NCI-H2227 treated with DMSO at 0.1 percent for 48 hours (cell line): Measurements from ENCODE around the gene ABCC11.

Source experiments
- DNase-seq: peaks from one replicate; lab custom pipeline; 2025; lab: John Stamatoyannopoulos, UW

Gene ABCC11

GRCh38 chr16:48247311-48247710 lies at the start of gene ABCC11:
ABCC11 (minus strand) TSS chr16:48247539; CDS start chr16:48231921, 15,618 bp downstream.
- no peak for DNase-seq

DNA sequence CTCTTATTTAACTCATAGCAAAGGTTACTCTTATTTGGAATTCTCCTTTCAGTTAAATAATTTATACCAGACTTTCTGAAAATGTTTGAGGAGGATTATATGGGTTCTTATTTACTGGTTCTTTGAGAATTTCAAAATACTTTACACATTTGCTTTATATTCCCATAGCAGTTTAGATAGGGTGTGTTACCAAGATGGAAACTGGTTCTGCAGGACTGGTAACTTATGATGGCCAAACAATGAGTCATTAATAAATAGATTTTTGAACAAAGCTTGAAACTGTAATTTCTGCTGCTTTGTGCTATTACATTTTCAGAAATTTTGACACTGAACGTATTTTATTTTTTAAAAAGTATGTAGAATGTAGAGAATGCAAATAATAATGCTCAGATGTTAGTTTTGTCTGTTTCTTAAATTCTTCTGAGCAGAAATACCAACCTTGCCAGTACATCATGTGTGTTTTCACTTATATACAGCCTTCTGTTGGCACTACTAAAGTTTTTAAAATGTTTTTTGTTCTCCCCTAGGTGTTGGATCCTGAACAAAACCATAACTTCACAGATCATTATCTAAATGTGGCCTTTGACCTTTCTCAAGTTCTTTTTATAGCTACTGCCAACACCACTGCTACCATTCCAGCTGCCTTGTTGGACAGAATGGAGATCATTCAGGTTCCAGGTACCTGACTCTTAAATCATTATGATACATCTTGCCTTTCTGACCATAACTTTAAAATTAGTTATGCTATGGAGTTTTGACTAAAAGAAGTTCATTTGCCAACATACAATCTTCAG lies 48.3 kb upstream of the ABCC11 start:
- no peak for DNase-seq

DNA sequence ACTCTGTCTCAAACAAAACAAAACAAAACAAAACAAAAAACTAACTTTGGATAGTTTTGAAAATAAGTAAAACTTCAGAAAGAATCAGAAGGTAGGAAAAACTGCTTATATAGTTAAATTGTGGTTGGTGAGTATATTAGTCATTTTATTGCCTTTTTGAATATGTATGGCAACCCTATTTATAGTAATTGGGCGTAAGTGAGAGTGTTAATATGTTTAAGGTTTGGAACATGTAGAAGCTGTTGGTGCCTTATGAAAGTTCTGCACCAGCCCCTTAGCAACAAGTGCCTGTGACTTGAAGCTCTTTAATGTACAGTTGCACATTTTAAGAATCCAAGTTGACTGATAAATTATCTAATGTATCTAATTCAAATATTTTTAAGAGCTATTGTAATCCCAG lies 47.4 kb upstream of the ABCC11 start:
- no peak for DNase-seq

GRCh38 chr16:48292452-48292851 lies 45.1 kb upstream of the ABCC11 start:
- no peak for DNase-seq

- no peak for DNase-seq
Measured at GRCh38 chr16:48291754-48292153, 44.4 kb upstream of the ABCC11 start.

GRCh38 chr16:48291303-48291702 lies 44.0 kb upstream of the ABCC11 start:
- DNase-seq = no peak

GRCh38 chr16:48287239-48287638 lies 39.9 kb upstream of the ABCC11 start:
- no peak for DNase-seq

- no peak for DNase-seq
Measured at GRCh38 chr16:48284772-48285409, 37.6 kb upstream of the ABCC11 start.

GRCh38 chr16:48282636-48283263 lies 35.4 kb upstream of the ABCC11 start:
- DNase-seq = no peak

DNA sequence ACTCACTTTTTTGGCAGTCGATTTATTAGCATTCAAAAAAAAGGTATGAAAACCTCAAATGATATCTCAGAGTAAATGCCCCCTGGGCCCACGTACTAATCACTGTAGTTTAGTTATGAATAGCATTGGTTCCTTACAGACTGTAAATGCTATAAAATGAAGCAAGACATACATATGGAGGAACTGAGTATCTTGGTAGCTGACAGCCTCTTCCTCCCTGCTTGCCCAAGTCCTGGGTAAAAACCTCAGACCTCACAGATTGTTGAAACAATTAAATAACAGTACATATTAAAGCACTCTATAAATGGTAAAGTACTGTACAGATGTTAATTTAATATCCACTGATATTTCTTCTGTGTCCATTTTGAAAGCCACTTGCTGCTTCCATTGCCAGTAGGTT lies 33.2 kb upstream of the ABCC11 start:
- DNase-seq = no peak

DNA sequence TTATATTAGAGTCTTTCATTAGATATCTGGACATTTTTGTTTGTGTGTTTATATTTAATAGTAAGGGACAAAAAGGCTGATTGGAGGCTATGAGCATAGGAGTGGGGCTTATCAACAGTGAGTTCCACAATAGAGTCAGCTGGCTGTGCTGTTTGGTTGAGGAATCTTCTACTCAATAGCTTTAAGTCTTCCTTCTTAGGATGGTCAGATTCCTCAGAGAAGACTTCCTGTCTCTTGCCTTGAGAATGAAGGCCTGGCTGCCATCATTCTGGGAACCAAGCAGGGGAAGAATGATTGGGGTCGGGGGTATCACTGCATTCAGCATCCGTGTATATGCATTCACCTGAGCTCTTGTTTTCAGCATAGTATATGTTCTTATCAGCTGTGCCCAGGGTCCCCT lies 31.9 kb upstream of the ABCC11 start:
- DNase-seq = no peak

DNA sequence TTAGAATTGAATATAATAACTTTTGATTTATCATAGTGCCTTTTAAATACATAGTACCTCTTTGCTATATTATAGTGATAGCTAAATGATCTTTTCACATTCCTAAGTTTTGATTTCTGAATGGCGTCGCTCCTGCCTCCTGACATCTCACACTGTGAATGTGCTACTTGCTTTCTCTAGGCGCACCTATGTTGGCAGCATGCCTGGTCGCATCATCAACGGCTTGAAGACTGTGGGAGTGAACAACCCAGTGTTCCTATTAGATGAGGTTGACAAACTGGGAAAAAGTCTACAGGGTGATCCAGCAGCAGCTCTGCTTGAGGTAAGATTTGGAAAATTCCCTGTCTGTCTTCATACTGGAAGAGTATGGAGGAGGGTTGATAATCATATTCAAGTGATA lies 29.8 kb upstream of the ABCC11 start:
- peak; percentile 3 for DNase-seq

DNA sequence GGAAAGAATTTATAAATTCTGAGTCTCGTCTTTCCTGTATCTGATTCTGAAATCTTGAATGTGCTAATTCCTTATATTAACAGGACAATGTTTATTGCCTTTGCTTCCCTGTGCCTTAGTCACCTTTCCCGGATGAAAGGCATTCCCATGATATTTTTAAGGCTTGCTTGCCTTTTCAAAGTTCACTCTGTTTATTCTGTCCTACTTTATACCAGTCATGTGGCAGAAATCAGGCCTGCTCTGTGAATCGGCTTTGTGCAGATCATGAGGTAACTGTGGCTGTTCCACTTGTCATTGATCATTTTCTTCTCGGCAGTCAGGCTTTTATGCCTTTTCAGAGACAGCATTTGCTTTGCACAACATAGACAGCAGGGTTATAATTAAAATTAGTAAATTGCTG lies 28.8 kb upstream of the ABCC11 start:
- DNase-seq = no peak

GRCh38 chr16:48274476-48274875 lies 27.1 kb upstream of the ABCC11 start:
- DNase-seq = no peak

DNA sequence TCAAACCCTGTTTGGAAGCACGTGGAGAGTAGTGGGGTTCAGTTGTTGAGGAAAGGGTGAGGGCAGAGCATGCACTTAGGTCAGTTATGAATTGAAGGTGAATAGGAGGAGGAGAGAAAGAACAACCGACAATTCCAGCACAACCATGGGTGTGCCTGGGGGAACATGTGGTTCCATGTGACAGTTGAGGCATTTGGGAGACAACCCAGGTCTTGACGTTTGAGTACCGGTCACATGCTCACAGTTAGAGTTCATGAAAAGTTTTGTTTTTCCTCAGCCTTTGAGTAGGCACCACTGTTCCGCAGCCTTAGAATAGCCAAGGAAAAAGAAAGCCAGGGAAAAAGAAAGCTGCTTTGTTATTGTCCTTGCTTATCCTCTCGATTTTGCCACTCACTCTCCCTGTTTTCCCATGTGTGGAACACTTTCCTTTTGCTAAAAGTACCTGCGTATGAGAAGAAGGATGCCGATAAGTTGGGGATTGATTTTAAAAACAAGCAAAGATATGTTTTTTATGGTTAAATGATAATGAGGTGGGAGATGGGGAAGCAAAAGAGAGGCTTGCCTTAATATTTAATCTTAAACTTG lies 25.6 kb upstream of the ABCC11 start:
- no peak for DNase-seq

GRCh38 chr16:48271728-48272127 lies 24.4 kb upstream of the ABCC11 start:
- no peak for DNase-seq

- DNase-seq = no peak
Measured at GRCh38 chr16:48269011-48269410, 21.7 kb upstream of the ABCC11 start.

DNA sequence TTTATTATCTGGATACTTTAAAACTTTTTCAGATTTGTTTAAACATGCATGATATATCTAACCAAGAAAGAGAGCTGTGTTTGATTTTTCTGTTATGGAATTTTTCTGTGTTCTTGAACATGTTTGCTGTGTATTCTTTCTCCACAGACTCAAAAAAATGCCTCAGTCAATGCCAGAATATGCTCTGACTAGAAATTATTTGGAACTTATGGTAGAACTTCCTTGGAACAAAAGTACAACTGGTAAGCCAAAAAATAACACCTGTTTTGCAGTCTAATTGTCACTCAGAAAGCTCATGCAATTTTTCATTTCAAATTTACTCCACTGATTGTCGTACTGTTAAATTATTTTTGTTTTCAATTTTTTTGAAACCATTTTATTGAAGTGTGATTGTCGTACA lies 15.3 kb upstream of the ABCC11 start:
- DNase-seq = no peak

- no peak for DNase-seq
Measured at GRCh38 chr16:48261569-48261968, 14.2 kb upstream of the ABCC11 start.

GRCh38 chr16:48256579-48257177 lies 9.3 kb upstream of the ABCC11 start:
- no peak for DNase-seq

DNA sequence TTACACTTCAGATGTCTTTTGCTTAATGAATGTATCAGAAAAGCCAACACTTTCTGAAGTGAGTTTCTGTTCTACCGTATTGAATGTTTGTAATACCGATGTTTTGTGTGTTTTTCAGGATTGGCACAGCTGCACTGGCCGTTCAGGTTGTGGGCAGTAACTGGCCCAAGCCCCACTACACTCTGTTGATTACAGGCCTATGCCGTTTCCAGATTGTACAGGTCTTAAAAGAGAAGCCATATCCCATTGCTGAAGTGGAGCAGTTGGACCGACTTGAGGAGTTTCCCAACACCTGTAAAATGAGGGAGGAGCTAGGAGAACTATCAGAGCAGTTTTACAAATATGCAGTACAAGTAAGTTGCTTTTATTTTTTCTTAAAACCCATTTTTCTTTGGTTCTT lies 4.7 kb upstream of the ABCC11 start:
- no peak for DNase-seq

DNA sequence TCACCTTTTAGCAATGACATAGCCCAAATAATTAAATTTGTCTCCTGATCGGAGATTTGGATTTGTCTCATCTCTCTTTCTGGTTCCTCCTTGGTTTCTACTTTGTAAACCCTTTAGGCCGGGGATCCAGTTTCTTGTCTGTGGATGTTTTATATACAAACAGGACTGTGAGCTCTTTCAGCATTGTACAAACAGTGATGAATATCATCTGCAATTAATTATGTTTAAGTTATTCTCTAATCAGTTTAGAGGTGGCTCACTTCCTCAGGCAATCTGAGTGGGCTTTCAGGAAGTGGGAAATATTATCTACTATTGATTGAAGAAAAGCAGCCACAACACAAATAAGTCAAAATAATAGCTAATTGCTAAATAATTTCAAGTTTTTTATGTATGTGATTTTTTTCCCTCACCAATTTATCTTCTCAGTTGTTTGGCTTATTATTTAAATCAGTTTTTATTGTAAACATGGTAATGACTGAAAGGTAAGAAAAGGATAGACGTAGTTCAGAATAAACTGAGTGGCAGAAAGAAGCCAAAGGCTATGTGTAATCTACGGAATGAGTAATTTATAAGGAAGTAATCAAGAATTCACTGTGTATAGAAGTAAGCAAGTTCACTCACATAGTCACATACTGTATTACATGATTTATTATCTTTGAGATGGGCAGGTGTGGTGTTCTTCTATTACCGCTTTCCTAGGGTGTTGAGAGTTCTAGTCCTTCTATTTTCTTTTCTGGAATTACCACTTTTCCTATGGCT lies 3.4 kb upstream of the ABCC11 start:
- no peak for DNase-seq
